Stimulated activated CD8-positive, alpha-beta memory T cell treated with anti-CD3 and anti-CD28 coated beads, Interleukin-4, amount 100 ng/mL, for 24 hours (primary cell): Measurements from ENCODE around the gene LHX4.

Experiments
- DNase-seq: peaks from one replicate; pipeline ENCODE4 v3.0.0-alpha.2; 2020; ENCODE audit warnings: low read depth

LHX4 gene

GRCh38 chr1:180299479-180300221, 69.6 kb downstream of the LHX4 start:
- no peak for DNase-seq

- no peak for DNase-seq
Measured at GRCh38 chr1:180301135-180301742, 71.2 kb downstream of the LHX4 start.

- DNase-seq: no peak
Measured at GRCh38 chr1:180309338-180309737, 79.3 kb downstream of the LHX4 start.

GRCh38 chr1:180310095-180310494, 80.0 kb downstream of the LHX4 start:
- DNase-seq: no peak

- no peak for DNase-seq
Measured at GRCh38 chr1:180311011-180311730, 81.1 kb downstream of the LHX4 start.

- no peak for DNase-seq
Measured at GRCh38 chr1:180312926-180313325, 82.9 kb downstream of the LHX4 start.

GRCh38 chr1:180327089-180327488, 97.0 kb downstream of the LHX4 start:
- no peak for DNase-seq
